Right lung (tissue), 10 donors: ENCODE results near the gene ZBTB7C. TPM values are rescaled to one million over a fixed set of nuclear protein-coding genes. Genes with fewer than 3 reads are reported as not detected.
A peak's percentile ranks its signal among the peaks of the same experiment; 100 is the strongest.
"Not testable (repeated sequence)": the region's sequence is repeated elsewhere in the genome, so short reads cannot be mapped to it uniquely, and the experiment has no call there.

Experiments used
- DNase-seq, 2 donors: peaks; one replicate each; pipeline ENCODE4 v3.0.0-alpha.2; 2013
- long read RNA-seq, 8 donors: transcript quantifications; one replicate each; lab custom pipeline, GENCODE V29; 2026
- polyA plus RNA-seq, 5 donors: library from polyadenylated mRNA; unstranded; fragments of 120-200 nt; gene quantifications; one replicate each; pipeline versions ENCODE4 v1.2.1 to v1.2.3, GENCODE V29; 2013; ENCODE audit warnings: inconsistent platforms in 1 of 5, low replicate concordance in 1 of 5; ENCODE audit not compliant: insufficient read length in 5 of 5, insufficient read depth in 1 of 5

Gene ZBTB7C
- 1 to 10 TPM; 1.7 to 3.5 (median 2.2) TPM for polyA plus RNA-seq
- long read RNA-seq, donor 1, result 0 reads
- long read RNA-seq, donor 2, result 0 reads
- long read RNA-seq, donor 3, result 0 reads
- long read RNA-seq, donor 4, full-length matches to known transcripts, result 2 of 2 reads
- long read RNA-seq, donor 4, partial matches to known transcripts, result 0 of 2 reads
- long read RNA-seq, donor 4, other reads (novel, unspliced or antisense), result 0 of 2 reads
- long read RNA-seq, donor 5, result 0 reads
- long read RNA-seq, donor 6, full-length matches to known transcripts, result 2 of 2 reads
- long read RNA-seq, donor 6, partial matches to known transcripts, result 0 of 2 reads
- long read RNA-seq, donor 6, other reads (novel, unspliced or antisense), result 0 of 2 reads
- long read RNA-seq, donor 7, result 0 reads
- long read RNA-seq, donor 8, result 0 reads

DNA sequence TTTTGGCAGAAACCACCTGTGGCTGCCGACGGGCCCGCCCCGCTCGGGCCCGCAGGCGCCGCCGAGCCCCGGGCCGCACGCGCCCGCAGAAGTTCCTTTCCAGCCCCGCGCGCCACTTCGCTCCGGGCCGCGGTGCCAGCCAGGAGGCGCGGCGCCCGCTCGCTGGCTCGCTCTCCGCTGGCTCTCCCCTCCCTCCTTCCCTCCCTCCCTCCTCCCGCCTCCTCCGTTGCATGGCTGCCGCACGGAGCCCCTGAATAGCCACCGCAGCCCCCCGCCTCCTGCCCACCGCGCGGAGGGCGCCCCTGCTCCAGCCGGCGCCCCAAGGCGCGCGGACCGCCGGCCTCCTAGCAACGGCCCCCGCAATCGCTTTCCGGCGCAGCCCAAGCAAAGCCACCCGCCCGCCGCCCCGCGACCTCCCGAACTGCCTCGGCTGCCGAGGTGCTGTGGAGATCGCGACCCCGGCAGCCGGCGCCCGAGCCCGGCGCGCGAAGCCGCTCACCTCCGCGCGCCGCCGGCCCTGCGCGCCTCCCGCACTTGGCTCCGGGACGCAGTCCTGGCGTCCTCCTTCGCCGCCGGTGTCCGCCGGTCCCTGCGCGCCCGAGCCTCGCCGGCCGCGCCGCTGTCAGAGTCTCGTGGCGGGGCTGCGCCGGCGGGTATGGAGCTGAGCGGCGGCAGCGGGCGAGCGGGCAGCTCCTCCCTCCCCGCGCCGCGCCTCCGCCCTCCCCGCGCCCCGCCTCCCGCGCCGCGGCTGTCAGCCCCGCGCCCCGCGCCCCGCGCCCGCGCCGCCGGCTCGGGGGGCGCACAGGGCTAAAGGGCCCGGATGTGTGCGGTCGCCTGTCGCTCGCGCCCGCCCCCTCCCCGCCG, at the start of gene ZBTB7C:
ZBTB7C (minus strand) TSS at position 657 of the 864 bp plus-strand sequence.
- no peak for DNase-seq

GRCh38 chr18:48456838-48457237, 47.7 kb upstream of the ZBTB7C start:
- DNase-seq, result no peak

- DNase-seq, result peak in 1 of 2 donors; percentile 6
Measured at GRCh38 chr18:48455555-48456478, 46.6 kb upstream of the ZBTB7C start.

DNA sequence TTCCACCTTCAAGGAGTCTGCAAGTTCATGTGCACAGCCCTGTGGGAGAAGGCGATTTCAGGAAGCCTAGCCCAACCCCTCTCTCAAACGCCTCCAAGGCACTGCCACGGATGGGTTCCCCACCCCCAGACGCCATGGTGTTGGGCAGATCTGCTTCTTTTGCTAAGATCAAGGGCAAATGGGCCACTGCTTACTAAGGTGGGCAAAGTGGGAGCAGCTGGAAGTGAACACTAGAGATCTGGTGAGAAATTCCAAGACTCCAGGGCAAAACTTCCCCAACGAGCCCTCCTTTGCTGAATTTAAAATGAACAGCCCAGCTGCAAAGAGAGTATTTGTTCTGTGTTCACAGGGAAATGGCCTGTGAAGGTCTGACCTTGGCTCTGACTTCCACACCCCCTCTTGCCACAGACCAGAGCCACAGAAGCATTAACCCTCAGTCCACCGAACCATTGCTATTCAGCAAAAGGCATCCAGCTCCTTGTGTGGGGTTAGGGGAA, 45.1 kb upstream of the ZBTB7C start:
- DNase-seq, result no peak

GRCh38 chr18:48453330-48454066, 44.3 kb upstream of the ZBTB7C start:
- no peak for DNase-seq

DNA sequence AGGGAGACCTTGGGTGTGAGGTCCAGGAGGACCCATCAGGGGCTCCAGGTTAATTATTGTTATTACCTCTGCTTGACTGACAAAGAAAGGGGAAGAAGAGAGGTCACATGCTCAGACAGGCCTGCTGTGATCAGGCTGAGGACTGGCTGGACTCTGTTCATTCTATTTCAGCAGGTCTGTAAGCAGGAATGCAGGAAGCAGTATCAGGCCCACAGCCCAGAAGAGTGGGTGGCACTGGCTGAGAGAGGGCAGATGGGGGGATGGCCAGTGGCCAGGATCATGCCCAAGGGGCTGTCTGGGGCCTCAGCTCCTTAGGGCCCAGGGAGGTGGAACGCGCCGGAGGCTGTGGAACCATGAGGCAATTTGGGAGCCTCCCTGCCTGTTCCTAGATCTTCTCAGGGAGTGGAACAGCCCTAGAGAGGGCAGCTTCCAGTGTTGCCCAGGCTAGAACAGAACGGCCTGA, 43.7 kb upstream of the ZBTB7C start:
- DNase-seq, result no peak

DNA sequence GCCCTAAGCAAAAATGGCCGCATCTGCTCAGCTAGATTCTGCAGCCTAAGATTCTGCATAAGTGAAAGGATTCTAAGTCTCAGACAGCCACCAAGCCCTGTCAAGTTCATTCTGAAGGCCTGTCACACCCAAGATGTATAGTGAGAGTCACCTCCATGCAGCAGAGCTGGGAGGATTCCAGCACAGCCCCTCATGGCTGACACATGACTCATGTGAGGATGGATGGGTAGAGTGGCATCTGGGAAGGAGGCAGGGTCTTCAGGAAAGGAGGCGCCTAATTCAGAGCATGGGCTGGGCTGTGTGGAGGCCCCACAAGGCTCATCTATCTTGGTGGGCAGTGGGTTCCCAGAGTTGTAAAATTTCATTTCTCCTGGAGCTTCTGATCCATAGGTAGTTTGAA, 41.5 kb upstream of the ZBTB7C start:
- no peak for DNase-seq

DNA sequence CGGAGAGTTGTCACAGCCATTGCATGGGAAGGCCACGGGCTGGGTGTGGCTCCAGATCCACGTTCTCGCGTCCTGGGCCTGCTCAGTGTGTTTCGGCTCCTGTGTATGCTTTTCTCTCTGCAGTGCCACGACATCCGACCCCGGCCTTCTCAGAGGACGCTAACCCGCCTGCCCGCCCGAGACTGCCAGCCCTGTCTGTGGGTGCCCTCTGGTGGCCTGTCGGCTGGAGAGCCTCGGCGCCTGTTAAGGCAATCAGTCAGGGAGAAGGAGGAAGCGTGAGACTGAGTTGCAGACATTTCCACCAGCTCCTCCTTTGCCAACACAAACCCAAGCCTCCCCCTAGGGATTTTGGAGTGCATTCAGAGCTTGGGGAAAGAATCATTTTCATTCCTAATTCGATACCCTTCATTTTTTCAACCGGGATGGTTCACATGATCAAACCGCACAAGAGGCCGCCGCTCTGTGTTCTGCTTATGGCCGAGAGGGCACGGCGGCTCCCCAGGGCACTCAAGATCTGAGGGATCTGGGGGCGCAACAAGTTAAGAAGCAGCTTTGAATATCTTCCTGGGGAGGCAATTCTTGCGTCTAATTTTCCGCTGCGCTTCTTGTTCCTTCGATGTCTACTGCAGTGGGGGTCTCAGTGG, 37.5 kb upstream of the ZBTB7C start:
- peak; percentile 60 to 75 for DNase-seq

DNA sequence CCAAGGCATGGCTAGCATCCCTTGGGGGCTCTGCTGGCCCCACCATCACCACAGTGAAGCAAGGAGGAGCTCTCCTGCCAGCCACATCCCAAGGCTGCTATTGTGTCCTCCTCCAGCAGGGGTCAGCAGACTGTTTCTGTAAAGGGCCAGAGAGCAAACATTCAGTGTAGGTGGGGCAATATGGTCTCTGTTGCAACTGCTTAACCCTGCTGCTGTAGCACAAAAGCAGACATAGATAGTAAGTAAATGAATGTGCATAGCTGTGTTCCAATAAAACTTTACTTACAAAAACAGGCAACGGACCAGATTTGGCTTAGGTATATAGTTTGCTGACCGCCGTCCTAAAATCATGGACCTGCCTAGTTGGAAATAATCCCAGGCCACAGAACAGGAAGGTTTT, 36.4 kb upstream of the ZBTB7C start:
- DNase-seq, result peak in 1 of 2 donors; percentile 39

GRCh38 chr18:48442761-48443160, 33.6 kb upstream of the ZBTB7C start:
- DNase-seq, result no peak

DNA sequence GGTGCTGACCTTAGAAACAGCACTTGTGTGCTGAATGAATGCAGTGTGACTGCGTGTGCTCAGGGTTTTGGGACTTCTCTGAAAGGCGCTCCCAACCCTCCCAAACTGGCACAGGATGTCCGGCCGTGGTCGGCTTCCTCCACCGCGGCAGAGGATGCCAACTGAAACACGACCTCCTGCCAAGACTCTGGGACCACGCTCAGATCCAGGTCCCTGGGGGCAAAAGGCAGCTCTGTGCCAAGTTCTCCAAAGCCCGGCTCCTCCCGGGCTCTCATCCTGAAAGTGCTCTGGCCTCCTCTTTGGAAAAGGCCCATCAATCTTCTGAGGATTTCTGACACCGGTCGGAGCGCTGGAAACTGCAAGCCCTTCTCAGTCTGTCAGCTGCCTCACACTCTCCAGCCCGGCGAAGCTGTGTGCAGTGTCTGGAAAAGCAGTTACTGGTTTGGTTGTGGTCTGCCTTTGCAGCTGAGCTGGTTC, 32.3 kb upstream of the ZBTB7C start:
- peak in 1 of 2 donors; percentile 19 for DNase-seq

DNA sequence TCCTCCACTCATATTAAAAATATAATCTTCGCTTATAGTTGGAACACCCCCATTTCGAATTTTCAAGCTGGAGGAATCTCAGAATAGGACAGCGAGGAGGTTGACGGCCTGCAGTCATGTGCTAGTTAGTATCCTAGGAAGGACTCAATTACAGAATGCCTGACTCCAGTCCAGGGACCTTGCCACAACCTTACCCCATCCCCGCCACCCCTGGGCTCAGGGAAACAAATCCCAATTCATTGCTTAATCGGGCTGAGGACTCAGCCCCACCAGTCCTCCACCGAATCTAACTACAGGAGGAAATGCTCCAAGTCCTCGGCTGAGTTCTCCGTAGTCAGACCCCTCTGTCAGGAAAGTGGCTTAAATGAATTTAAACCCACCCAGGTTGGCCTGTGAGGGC, 31.7 kb upstream of the ZBTB7C start:
- DNase-seq, result no peak

GRCh38 chr18:48436907-48437306, 27.7 kb upstream of the ZBTB7C start:
- no peak for DNase-seq

- not testable (repeated sequence) for DNase-seq
Measured at GRCh38 chr18:48434382-48434781, 25.2 kb upstream of the ZBTB7C start.

DNA sequence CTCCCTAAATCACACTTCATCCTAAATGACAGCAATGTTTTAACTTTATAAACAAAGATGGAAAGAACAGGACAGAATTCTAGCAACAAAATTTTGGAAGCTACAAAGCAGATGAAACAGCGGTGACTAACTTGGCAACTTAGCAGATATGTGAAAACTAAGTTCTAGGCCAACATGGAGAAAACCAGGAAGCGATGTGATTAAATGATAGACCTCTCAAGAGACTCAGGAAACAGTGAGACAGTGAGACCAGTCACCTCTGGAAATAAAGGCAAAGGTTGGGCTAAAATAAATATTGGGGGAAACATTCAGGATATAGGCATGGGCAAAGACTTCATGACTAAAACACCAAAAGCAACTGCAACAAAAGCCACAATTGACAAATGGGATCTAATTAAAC, 24.4 kb upstream of the ZBTB7C start:
- no peak for DNase-seq

GRCh38 chr18:48430150-48430549, 21.0 kb upstream of the ZBTB7C start:
- DNase-seq, result no peak

GRCh38 chr18:48428475-48429177, 19.4 kb upstream of the ZBTB7C start:
- no peak for DNase-seq

- no peak for DNase-seq
Measured at GRCh38 chr18:48422947-48423378, 13.8 kb upstream of the ZBTB7C start.
